Measurements from ENCODE around the gene CHCHD6. TPM values are rescaled to one million over a fixed set of nuclear protein-coding genes. Genes with fewer than 3 reads are reported as not detected.
A peak's percentile ranks its signal among the peaks of the same experiment; 100 is the strongest.

The CHCHD6 gene
- total RNA-seq, 4 donors from 2014 or later, result 13.4 to 22.0 (median 16.1) TPM

- DNase-seq (ENCODE audit: low spot score in 2 of 2), result peak in 1 of 2 donors; percentile 68
- Histone ChIP-seq H3K27ac (no peak overlapping the region), H3K9me3 (no peaks in the 10 kb centered on the region), H3K4me1 (no peaks in the 10 kb centered on the region), H3K27me3 (peaks cover 31% of the 10 kb centered on the region), H3K4me3 (no peak overlapping the region), H3K36me3 (no peaks in the 10 kb centered on the region)
- WGBS, result 96% methylated on average over 9 of the region's 15 CpGs
- TF ChIP-seq POLR2A (IDR thresholded peaks at IDR 0.05) (no peak), POLR2AphosphoS5 (IDR thresholded peaks at IDR 0.05) (no peak), EP300 (IDR thresholded peaks at IDR 0.05) (no peak), CTCF (IDR thresholded peaks at IDR 0.05) (no peak)
These were observed 37.1 kb upstream of the CHCHD6 start for GRCh38 chr3:126666658-126667528.

- H3K36me3 ChIP-seq, result no peaks in the 10 kb centered on the region
- no peaks in the 10 kb centered on the region for H3K4me1 ChIP-seq
- no peak overlapping the region for H3K27ac ChIP-seq
- peaks cover 22% of the 10 kb centered on the region for H3K27me3 ChIP-seq
- H3K9me3 ChIP-seq, result no peaks in the 10 kb centered on the region
- TF ChIP-seq POLR2A (IDR thresholded peaks at IDR 0.05) (no peak), POLR2AphosphoS5 (IDR thresholded peaks at IDR 0.05) (no peak), EP300 (IDR thresholded peaks at IDR 0.05) (no peak), CTCF (IDR thresholded peaks at IDR 0.05) (no peak)
- 85% methylated on average over 9 of the region's 15 CpGs for WGBS
- H3K4me3 ChIP-seq, result no peak overlapping the region
- peak in 1 of 2 donors; percentile 69 for DNase-seq (ENCODE audit: low spot score in 2 of 2)
These were observed 36.2 kb upstream of the CHCHD6 start for GRCh38 chr3:126667631-126668449.

- Histone ChIP-seq H3K27me3 (peaks cover 13% of the 10 kb centered on the region), H3K36me3 (no peaks in the 10 kb centered on the region), H3K9me3 (peaks cover 4% of the 10 kb centered on the region), H3K27ac (no peak overlapping the region), H3K4me1 (no peaks in the 10 kb centered on the region), H3K4me3 (no peak overlapping the region)
- TF ChIP-seq EP300 (IDR thresholded peaks at IDR 0.05) (no peak), POLR2A (IDR thresholded peaks at IDR 0.05) (no peak), CTCF (IDR thresholded peaks at IDR 0.05) (no peak), POLR2AphosphoS5 (IDR thresholded peaks at IDR 0.05) (no peak)
- DNase-seq (ENCODE audit: low spot score in 2 of 2), result peak in 1 of 2 donors; percentile 63
- 88% methylated on average over 10 of the region's 13 CpGs for whole genome bisulfite sequencing
These were observed 35.3 kb upstream of the CHCHD6 start for GRCh38 chr3:126668450-126669401.

GRCh38 chr3:126671521-126671920 is 32.5 kb upstream of the CHCHD6 start:
- no peak overlapping the region for H3K4me3 ChIP-seq
- no peak overlapping the region for H3K27ac ChIP-seq
- WGBS, result 62% methylated on average over 1 of the region's 1 CpG
- H3K9me3 ChIP-seq, result peaks cover 4% of the 10 kb centered on the region
- H3K36me3 ChIP-seq, result no peaks in the 10 kb centered on the region
- TF ChIP-seq POLR2AphosphoS5 (IDR thresholded peaks at IDR 0.05), result no peak
- TF ChIP-seq EP300 (IDR thresholded peaks at IDR 0.05), result no peak
- no peak for TF ChIP-seq CTCF (IDR thresholded peaks at IDR 0.05)
- no peak for TF ChIP-seq POLR2A (IDR thresholded peaks at IDR 0.05)
- no peaks in the 10 kb centered on the region for H3K4me1 ChIP-seq
- H3K27me3 ChIP-seq, result peaks cover 3% of the 10 kb centered on the region
- DNase-seq (ENCODE audit: low spot score in 2 of 2), result no peak
